GM18517 (cell line): Measurements from ENCODE around the gene ANO2.
"Not testable (repeated sequence)": the region's sequence is repeated elsewhere in the genome, so short reads cannot be mapped to it uniquely, and the experiment has no call there.

Source experiments
- ATAC-seq: cut with Tn5 transposase; IDR thresholded peaks from one replicate; pipeline ENCODE4 v1.9.1; 2021; ENCODE audit warnings: mild to moderate bottlenecking, moderate library complexity; ENCODE audit not compliant: unreplicated experiment

ANO2 gene

DNA sequence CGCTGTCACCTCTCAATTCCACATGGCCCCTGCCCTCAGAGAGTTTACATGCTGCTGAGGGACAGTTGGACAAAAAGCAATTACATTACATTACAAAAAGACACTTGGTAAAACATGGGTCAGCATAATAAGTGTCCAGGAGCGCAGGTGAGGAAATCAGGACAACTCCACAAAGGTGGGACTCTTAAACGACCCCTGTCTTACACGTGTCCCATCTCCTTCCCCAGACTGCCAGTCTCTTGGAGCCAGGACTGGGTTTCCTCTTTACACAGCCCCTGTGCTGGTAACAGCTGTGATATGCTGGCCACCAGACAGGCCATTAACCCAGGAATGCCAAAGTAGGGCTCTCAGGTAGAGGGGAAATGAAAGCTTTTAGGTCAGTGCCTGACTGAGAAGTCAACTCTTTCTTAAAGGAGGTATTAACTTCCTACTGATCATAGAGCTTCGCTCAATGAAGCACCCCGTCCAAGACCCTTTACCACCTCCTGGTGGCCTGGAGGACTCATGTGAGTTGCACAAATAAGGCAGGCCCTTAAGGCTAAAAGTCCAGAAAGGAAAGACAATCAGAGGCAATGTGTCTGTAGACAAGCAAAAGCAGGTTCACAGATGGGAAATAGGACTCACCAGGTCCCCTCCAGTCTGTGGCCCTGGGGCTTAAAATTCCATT, 55.5 kb downstream of the ANO2 start:
- no peak for ATAC-seq

- ATAC-seq = no peak
Measured at GRCh38 chr12:5888816-5889315, 56.2 kb downstream of the ANO2 start.

DNA sequence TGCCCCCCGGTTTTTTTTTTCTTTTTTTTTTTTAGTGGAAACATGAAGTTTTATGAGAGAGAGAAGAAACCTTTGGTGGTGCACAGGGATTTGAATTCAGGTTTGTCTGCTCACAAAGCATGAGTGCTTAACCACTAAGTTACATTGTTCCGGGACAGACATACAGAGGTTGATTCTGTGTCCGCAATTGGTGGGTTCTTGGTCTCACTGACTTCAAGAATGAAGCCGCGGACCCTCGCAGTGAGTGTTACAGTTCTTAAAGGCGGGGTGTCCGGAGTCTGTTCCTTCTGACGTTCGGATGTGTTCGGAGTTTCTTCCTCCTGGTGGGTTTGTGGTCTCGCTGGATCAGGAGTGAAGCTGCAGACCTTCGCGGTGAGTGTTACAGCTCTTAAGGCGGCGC, 57.2 kb downstream of the ANO2 start:
- not testable (repeated sequence) for ATAC-seq

GRCh38 chr12:5884866-5885265, 60.2 kb downstream of the ANO2 start:
- ATAC-seq = no peak

GRCh38 chr12:5884285-5884684, 60.8 kb downstream of the ANO2 start:
- ATAC-seq = no peak

- no peak for ATAC-seq
Measured at GRCh38 chr12:5882511-5883190, 62.4 kb downstream of the ANO2 start.

DNA sequence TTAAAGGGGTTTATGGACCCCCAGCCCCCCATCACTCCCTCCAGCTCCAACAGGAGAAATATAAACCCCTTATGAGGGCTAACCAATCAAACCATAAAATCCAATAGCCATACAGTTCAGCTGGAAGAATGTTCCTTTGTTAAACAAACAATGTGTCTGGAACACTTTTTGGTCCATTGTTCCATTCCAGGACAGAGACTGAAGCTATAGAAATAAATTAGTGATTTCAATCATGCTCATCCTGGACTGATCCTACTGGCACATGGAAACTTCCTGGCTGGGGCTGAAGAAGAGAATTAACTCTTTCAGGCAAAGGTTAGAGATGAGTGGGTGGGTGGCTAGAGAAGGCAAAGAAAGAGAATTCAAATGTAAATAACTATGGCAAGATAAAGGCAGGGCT, 63.4 kb downstream of the ANO2 start:
- no peak for ATAC-seq

DNA sequence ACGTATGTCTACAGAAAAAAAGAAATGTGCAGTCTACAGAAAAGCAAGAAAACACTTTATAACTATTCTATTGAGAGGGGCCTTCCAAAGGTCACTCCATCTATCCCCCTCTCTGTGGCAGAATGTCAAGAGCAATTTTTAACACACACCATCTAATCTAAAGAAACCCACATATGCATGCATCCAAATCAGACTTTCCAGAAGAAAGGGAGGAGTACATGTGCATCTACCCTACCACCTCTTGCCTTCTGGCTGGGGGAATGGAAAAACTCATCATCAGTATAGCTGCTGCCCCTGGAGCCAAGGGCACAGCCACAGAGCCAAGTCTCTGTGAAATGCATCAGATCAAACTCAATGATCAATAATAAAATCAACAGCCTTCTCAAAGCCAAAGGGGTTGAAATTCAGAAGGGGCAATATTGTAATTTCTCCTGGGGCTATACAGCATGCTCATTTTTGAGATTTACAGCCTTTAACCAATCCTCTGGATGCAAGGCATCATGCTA, 63.9 kb downstream of the ANO2 start:
- no peak for ATAC-seq

GRCh38 chr12:5875851-5876250, 69.2 kb downstream of the ANO2 start:
- ATAC-seq = no peak

DNA sequence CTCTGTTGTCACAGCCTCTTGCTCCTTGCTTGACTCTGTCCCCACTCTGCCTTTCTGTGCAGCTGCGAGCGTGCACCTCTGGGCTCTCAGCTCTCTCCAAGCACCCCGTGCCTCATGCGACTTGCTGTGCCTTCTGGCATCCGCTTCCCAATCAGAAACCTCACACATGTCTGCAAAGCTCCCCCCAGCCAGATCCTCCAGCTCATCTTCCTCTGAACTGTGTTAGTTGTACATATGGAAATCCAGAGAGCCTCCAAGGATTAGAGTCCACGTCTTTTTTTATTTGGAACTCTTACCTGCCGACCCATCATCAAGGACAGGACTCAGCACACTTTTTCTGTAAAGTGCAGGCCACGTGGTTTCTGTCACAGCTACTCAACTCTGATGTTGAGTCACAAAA, 70.5 kb downstream of the ANO2 start:
- ATAC-seq = no peak

DNA sequence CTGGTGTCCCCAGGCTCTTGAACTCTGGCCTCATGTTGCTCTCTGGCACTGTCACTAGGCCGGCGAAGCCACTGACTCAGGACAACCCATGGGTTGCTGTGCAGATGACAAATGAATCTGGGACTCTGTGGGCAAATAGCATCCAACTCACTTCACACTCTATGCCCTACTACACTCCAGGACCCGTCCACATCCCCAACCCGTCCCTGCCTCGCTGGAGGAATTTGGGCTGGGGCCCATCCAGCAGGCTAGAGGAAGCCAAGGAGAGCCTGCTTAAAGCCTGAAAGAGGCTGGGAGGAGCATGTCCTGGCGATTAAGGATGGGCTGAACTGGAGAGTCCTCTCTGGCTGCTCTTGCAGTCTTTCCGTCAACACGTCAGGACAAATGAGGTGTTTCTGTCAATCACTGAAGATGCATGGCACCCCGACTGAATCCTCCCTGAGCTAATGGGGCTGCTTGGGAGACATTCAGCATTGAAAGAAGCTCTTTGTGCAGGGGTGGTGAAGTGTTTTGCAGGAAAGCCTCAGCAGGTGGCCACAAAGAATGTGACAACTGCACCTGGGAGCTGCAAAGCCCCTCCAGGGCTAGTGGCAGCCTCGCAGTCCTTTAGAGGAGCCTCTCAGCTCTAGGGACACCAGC, 71.7 kb downstream of the ANO2 start:
- ATAC-seq = no peak

DNA sequence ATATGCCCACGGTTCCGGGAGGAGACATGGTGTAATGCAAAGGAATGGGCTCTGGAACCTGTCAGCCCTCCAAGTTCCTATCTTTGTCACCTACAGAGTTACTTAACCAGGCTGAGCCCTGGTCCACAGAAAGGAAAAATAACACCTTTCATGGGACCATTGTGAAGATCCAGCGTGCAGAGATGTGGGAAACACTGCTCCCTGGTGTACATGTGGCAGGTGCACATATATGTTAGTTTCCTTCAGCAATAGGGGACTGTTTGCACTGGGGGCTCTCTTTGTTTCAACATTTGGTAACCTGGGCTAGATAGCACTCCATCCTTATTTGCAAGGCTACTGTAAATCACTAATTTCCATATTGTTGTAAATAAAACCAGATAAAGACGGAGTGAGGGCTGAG, 72.3 kb downstream of the ANO2 start:
- ATAC-seq = no peak

DNA sequence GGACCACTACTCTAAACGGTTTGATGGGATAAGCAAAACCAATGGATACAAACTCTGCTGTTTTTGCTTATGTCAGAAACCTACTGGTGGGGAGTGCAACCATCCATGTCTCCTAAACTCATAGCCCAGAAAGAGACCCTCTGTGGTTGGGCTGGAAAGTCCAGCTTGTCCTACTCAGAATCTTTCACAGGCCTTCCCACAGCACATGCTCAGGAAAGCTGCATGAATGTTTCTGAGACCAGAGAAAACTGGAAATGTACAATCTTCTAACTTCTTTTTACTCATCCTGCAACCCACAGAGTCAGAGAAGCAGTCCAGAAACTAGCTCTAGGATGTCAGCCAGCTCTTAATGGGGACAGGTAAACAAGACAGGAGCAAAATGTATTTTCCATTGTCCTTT, 73.3 kb downstream of the ANO2 start:
- ATAC-seq = no peak

GRCh38 chr12:5870183-5870582, 74.9 kb downstream of the ANO2 start:
- no peak for ATAC-seq

- no peak for ATAC-seq
Measured at GRCh38 chr12:5868625-5869295, 76.3 kb downstream of the ANO2 start.

GRCh38 chr12:5865397-5865796, 79.7 kb downstream of the ANO2 start:
- ATAC-seq = no peak

DNA sequence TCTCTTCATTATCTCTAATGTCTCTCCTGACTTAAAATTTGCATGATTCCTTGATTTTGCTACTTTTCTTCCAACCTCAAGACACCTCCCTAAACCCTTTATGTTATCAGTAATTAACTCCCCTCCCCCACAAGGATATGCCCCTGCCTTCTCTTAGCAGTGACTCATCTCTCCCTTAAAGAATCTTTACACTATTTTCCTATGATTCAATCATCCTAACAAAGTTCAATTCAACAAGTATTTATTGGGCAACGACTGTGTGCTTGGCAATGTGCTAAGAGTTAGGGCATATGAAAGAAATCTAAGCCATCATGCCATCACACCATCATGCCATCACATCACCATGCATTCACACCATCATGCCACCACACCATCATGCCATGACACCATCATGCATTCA, 80.1 kb downstream of the ANO2 start:
- ATAC-seq = no peak

DNA sequence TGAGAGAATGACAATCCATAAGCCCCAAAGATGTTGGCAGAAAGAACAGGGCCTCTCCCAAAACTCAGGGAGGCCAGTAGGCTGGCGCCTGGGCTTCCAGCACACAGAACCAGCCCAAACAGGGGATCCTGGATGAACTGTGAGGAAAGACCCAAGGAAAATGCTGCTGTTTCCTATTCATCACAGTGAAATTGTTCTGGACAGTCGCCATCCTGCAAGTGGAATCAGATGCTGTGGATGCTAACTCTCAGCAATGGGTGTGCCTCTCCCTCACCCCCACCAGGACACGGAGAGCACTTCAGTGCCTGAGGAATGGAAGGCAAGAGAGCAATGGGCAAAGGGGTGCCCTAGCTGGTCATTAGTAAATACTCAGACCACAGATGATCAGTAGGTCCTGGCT, 80.8 kb downstream of the ANO2 start:
- no peak for ATAC-seq

GRCh38 chr12:5861416-5861815, 83.6 kb downstream of the ANO2 start:
- ATAC-seq = no peak

- no peak for ATAC-seq
Measured at GRCh38 chr12:5856692-5857091, 88.4 kb downstream of the ANO2 start.

- no peak for ATAC-seq
Measured at GRCh38 chr12:5846950-5847349, 98.1 kb downstream of the ANO2 start.
